Esophagus muscularis mucosa (tissue), 3 donors: ENCODE measurements around the gene KRT38.
"Not testable (repeated sequence)": the region's sequence is repeated elsewhere in the genome, so short reads cannot be mapped to it uniquely, and the experiment has no call there.

Experiments
- POLR2A ChIP-seq: fragments of 450-650 bp; IDR thresholded peaks from one replicate; pipeline ENCODE4 v1.6.1; 2017; ENCODE audit warnings: antibody characterized with exemption, moderate library complexity, mild to moderate bottlenecking, low read depth
- POLR2AphosphoS5 ChIP-seq, 2 donors: sonication (generic); formaldehyde crosslinking; IDR thresholded peaks; one replicate each; pipeline ENCODE4 v1.6.1; 2017; ENCODE audit warnings: antibody characterized with exemption in 2 of 2
- TF ChIP-seq, protein P1 (sequence below), 3 experiments: fragments of 200-600 bp in 2 of 3; fragments of 450-650 bp in 1 of 3; sonication (generic) in 2 of 3; IDR thresholded peaks; one replicate each; pipeline ENCODE4 v1.5.1; 2017 to 2019; ENCODE audit warnings: antibody characterized with exemption in 3 of 3, mild to moderate bottlenecking in 2 of 3, moderate library complexity in 1 of 3

DNA sequence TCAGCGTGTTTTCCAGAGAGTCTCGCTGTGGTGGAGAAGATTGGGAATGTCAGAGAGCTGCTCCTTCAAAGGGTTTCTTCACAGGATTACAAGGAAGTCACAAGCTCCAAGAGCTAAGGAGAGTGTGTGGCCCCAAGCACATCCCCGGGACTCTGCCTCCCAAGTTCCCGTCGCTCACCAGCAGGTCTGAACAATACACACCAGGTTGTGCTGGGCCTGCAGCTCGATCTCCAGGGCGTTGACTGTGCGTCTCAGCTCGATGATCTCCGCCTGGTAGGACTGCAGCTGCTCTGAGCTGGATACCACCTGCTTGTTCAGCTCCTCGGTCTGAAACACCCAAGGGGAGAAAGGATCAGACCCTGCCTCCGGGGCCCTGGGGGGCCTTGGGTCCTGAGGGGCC, 45.7 kb downstream of the KRT38 start:
- not testable (repeated sequence) for TF ChIP-seq POLR2AphosphoS5 (IDR thresholded peaks at IDR 0.05); POLR2A
- TF ChIP-seq, protein P1, sequence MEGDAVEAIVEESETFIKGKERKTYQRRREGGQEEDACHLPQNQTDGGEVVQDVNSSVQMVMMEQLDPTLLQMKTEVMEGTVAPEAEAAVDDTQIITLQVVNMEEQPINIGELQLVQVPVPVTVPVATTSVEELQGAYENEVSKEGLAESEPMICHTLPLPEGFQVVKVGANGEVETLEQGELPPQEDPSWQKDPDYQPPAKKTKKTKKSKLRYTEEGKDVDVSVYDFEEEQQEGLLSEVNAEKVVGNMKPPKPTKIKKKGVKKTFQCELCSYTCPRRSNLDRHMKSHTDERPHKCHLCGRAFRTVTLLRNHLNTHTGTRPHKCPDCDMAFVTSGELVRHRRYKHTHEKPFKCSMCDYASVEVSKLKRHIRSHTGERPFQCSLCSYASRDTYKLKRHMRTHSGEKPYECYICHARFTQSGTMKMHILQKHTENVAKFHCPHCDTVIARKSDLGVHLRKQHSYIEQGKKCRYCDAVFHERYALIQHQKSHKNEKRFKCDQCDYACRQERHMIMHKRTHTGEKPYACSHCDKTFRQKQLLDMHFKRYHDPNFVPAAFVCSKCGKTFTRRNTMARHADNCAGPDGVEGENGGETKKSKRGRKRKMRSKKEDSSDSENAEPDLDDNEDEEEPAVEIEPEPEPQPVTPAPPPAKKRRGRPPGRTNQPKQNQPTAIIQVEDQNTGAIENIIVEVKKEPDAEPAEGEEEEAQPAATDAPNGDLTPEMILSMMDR (IDR thresholded peaks at IDR 0.05), result not testable (repeated sequence)
